Motor neuron (in vitro differentiated cells): Measurements from ENCODE around the gene TNKS2. TPM values are rescaled to one million over a fixed set of nuclear protein-coding genes. Genes with fewer than 3 reads are reported as not detected.

Experiments used
- ATAC-seq, 8 experiments: fragments of 200-7000 bp; cut with Tn5 transposase; replicated peaks in 6 of 8; 2 replicates each; pipeline ENCODE4 v1.8.0; 2021; ENCODE audit warnings: mild to moderate bottlenecking in 8 of 8, moderate library complexity in 8 of 8
- H3K27ac ChIP-seq, 2 donors: fragments of 250-450 bp; sonication (Bioruptor Pico); 2 replicates each; pipeline ENCODE4 v1.9.0; 2021; ENCODE audit warnings: antibody characterized with exemption in 2 of 2, mild to moderate bottlenecking in 2 of 2, moderate library complexity in 1 of 2
- H3K4me1 ChIP-seq, 2 donors: fragments of 250-450 bp; sonication (Bioruptor Pico); replicated peaks in 1 of 2; 2 replicates each; pipeline ENCODE4 v1.6.1; 2021; ENCODE audit warnings: antibody characterized with exemption in 2 of 2, mild to moderate bottlenecking in 2 of 2, moderate library complexity in 1 of 2
- H3K4me3 ChIP-seq, 5 donors: fragments of 250-450 bp; sonication (Bioruptor Pico); 2 replicates each; pipeline ENCODE4 v1.9.0; 2021; ENCODE audit warnings: antibody characterized with exemption in 5 of 5, mild to moderate bottlenecking in 5 of 5, moderate library complexity in 4 of 5
- WGBS, 10 experiments: fragments of 450-650 bp; shearing (Covaris generic); methylation state at CpG; one replicate each; pipeline ENCODE4 v1.0.0; 2022; 5-methylcytosine and 5-hydroxymethylcytosine counted together
- in situ Hi-C, 9 experiments: fragments of 400-800 bp; cut with MboI; loops; one replicate each; pipeline ENCODE4 v1.15.0; 2021; ENCODE audit warnings: low sequenced_read_pairs in 9 of 9, low pct_unique_long_range_greater_than_20kb in 2 of 9; ENCODE audit not compliant: unreplicated experiment in 9 of 9
- total RNA-seq, 8 experiments: library from RNA; unstranded; fragments of 300-600 nt; gene quantifications; 2 replicates each; pipeline versions ENCODE4 v1.2.3 to v1.2.4, GENCODE V29; 2022

The TNKS2 gene
- total RNA-seq, 8 experiments from 2014 or later = 28.4 to 44.1 (median 34.2) TPM

DNA sequence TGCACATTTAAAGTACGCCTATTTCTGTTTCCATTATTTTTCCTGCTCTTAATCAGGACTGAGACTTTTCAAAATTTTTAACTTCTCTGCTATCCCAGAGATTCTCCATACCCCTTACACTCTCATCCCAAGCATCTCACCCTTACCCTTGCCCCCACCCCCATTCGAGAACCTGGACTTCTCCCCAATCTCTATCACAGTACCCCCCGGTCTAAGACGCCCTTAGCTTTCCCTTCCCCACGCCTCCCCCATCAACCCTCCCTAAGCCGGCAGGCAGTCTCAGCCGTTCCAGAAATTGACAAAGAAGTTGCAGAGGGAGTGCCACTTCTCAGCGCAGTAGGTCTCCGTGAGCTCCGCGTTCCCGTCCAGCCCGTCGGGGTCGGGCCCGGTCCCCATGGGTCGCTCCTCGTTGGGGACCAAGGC, 109.7 kb downstream of the TNKS2 start:
- Histone ChIP-seq H3K27ac (peak overlapping the region; percentile 78 to 83), H3K4me3 (peak overlapping the region; percentile 67 to 98 (median 79)), H3K4me1 (no peaks in the 10 kb centered on the region)
- in situ Hi-C loops = loop anchor here in 1 of 9 experiments (10.0 kb wide), 1 partner anchor 153 kb away; no protein-coding TSS in a partner anchor
- peak; percentile 2 to 13 (median 8) for ATAC-seq
- 0 to 39% (median 23%) methylated on average over 1 to 6 of the region's 18 CpGs; no CpG with 5 or more reads in 5 of the 10 experiments for WGBS, 10 experiments

DNA sequence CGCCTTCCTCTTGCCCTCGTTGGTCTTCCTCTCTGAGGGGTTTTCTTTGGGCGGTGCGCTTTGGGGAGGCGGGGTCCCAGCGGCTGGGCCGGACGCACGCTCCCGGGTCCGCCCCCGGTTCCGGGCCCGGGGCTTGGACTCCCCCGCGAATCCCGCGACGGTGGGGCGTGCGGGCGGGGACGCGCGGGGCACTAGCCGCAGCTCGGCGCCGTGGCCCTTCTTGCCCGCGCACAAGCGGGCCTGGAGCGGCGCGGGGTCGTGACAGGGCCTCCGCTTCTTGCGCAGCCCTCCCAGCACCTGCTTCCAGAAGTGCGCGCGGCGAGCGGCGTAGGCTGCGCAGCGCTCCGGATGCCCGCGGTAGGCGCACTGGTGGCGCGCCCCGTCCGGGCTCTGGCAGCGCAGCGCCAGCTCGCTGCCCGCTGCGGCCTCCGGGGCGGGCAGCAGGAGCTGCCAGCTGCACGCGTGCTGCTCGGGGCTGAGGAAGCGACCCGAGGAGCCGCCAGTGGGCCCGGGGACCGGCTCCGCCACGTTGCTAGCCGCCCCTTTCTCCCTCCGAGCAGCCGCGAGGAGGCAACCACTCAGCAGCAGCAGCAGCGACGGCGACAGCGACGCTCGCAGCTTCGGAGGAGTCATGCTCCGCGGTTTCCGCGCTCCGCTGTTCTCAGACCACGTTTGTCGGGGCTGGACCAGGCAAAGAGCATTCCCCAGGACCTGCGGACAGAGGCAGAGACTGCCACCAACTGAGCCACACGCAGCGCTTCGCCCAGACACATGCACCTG, 110.3 kb downstream of the TNKS2 start:
- Histone ChIP-seq H3K4me3 (peak overlapping the region; percentile 67 to 98 (median 79)), H3K4me1 (no peaks in the 10 kb centered on the region), H3K27ac (peak overlapping the region; percentile 78 to 83)
- 0 to 2% (median 0%) methylated on average over 3 to 23 of the region's 93 CpGs; no CpG with 5 or more reads in 5 of the 10 experiments for whole genome bisulfite sequencing, 10 experiments
- ATAC-seq = peak; percentile 89 to 93 (median 93)
- in situ Hi-C loops = loop anchor here in 1 of 9 experiments (10.0 kb wide), 1 partner anchor 154 kb away; no protein-coding TSS in a partner anchor

DNA sequence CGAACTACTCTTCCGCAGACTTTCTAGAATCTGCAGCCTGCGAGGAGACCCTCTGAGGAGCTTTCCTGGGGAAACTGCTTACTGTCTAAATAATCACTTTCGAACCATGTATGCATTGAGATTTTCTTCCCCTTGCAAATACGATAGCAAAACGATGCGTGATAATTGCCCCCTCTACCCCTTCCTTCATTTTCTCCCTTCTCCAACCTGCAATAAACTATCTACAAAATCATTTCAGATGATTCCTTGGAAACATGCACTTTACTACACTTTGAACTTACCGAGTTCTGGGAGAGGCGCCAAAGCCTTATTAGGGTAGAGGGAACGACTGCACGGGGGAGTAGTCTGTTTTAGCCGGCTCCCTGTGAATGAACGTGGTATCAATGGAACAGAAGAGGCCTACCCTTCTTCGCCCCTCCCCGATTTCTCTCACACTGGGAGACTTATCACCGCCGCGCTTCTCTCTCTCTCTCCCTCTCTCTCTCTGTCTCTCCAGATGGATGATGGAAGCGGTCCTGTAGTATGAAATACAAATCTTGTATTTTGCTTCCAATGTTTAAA, 111.0 kb downstream of the TNKS2 start, which contains the start of gene FGFBP3:
TSS of gene FGFBP3 (minus strand) at position 370 of the 561 bp plus-strand sequence. CDS start 517 bp downstream, outside the sequence.
- ATAC-seq = peak; percentile 5 to 70 (median 62)
- H3K4me1 ChIP-seq = no peaks in the 10 kb centered on the region
- H3K27ac ChIP-seq = peak within 1 kb of the TSS; percentile 78 to 83
- 0 to 6% (median 1%) methylated on average over 2 to 19 of the region's 19 CpGs for WGBS, 10 experiments
- peak within 1 kb of the TSS; percentile 67 to 98 (median 79) for H3K4me3 ChIP-seq
- in situ Hi-C loops = loop anchor here in 1 of 9 experiments (10.0 kb wide), 1 partner anchor 154 kb away; no protein-coding TSS in a partner anchor

DNA sequence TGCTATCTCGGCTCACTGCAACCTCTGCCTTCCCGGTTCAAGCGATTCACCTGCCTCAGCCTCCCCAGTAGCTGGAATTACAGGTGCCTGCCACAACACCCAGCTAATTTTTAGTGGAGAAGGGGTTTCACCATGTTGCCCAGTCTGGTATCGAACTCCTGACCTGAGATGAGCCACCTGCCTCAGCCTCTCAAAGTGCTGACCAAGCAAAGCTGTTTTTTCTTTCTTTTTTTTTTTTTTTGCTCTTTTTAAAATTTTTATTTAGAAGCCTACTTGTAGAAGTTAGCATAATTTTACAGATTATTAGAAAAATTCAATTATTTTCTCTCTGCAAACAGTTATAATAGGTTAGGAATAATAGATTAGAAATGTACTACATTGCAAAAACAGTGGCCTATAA, 112.2 kb downstream of the TNKS2 start:
- Histone ChIP-seq H3K27ac (no peak overlapping the region), H3K4me3 (no peak overlapping the region), H3K4me1 (no peaks in the 10 kb centered on the region)
- in situ Hi-C loops = no loop called here
- ATAC-seq = no peak
- WGBS, 10 experiments = 83 to 100% (median 95%) methylated on average over 1 to 4 of the region's 4 CpGs; no CpG with 5 or more reads in 2 of the 10 experiments

Other genes with a start within 250 kb of the TNKS2 start
- 10 to 100 TPM in 6 of 8 experiments, 1 to 10 TPM in 2; 5.3 to 41.6 (median 18.4) TPM for gene PPP1R3C, start 165.4 kb upstream of the TNKS2 start, total RNA-seq
- 10 to 100 TPM in 4 of 8 experiments, 1 to 10 TPM in 1, under 1 TPM in 3; 0.36 to 52.3 (median 10.4) TPM for gene FGFBP3, start 111.1 kb downstream of the TNKS2 start, total RNA-seq
- gene BTAF1, start 125.3 kb downstream of the TNKS2 start, total RNA-seq = 10 to 100 TPM; 33.5 to 65.7 (median 46.9) TPM